GM23248 (cell line): ENCODE data around the gene ZNF710.

ENCODE experiments used
- EZH2 ChIP-seq: fragments of 200-600 bp; sonication (generic); IDR thresholded peaks from 2 replicates; pipeline ENCODE4 v1.6.1; 2018; ENCODE audit warnings: antibody characterized with exemption, mild to moderate bottlenecking; ENCODE audit not compliant: insufficient read depth, poor library complexity, severe bottlenecking
- EZH2phosphoT487 ChIP-seq: fragments of 200-600 bp; sonication (generic); IDR thresholded peaks from 2 replicates; pipeline ENCODE4 v1.6.1; 2018; ENCODE audit warnings: antibody characterized with exemption, moderate library complexity, mild to moderate bottlenecking, low read depth; ENCODE audit not compliant: insufficient read depth

DNA sequence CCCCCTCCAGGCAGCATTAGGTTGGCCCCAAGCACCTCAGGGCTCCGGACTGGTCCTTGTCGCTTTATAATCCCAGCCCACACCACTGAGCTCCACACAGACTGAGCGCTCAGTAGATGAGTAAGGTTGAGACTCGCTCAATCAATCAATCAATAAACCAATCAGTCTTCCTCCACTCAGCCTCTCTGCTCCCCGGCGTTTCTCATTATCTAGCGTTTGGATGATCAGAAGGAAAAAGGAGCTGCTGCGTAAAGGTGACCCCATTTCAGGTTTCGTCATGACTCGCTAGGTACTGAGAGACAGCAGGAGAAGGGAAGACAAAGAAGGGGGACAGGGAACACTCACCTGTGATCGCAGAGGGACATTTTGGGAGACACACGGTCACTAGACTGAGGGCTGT lies 41.2 kb downstream of the ZNF710 start:
- TF ChIP-seq EZH2phosphoT487: no peak
- no peak for TF ChIP-seq EZH2
